HG03378 (cell line): ENCODE data around the gene SMYD3.
A peak's percentile ranks its signal among the peaks of the same experiment; 100 is the strongest.

Source experiments
- ATAC-seq: cut with Tn5 transposase; IDR thresholded peaks from one replicate; pipeline ENCODE4 v1.9.1; 2021; ENCODE audit warnings: mild to moderate bottlenecking, moderate library complexity; ENCODE audit not compliant: unreplicated experiment

SMYD3 gene

DNA sequence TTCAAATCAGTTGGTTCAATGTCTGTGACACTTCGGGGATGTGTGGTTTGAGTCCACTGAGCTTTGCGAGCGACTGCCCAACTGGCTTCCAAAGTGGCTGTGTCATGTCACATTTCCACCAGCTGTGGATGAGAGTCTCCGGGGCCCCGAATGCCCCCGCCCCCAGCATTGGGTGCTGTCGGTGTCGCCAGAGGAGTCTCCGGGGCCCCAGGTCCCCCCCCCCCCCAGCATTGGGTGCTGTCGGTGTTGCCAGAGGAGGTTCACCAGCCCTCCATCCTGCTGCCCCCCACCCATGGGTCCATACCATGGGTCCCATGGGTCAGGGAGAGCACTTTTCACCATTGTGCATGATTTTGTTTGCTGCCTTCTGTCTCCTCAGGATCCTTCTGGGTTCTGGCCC lies 9.0 kb upstream of the SMYD3 start:
- no peak for ATAC-seq

DNA sequence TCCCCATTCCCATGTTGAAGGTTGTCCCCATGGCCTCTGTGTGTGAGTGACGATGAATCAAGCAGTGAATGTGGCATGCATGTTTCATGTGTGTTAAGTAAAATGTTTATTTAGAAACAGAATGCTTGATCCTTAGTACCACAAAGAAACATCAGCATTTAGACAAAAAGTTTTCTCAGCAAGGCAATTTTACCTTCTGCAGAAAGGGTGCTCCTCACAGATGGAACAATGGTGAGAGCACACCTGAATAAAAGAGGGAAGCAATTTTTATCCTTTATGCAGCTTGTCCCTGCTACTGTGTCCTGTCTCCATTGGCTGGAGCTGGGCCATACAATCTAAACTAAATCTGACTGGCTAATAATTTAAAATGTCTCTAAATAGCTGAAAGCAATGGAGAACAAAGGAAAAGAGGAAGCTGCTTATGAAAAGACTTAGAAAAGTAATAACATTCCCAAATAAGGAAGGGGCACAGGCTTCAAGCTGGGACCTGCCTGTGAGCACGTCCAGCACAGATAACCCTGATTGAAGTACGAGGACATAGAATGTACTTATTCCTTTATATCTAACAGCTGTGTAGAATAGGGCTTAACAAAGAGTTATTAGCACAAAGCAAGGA lies 8.4 kb upstream of the SMYD3 start:
- no peak for ATAC-seq

DNA sequence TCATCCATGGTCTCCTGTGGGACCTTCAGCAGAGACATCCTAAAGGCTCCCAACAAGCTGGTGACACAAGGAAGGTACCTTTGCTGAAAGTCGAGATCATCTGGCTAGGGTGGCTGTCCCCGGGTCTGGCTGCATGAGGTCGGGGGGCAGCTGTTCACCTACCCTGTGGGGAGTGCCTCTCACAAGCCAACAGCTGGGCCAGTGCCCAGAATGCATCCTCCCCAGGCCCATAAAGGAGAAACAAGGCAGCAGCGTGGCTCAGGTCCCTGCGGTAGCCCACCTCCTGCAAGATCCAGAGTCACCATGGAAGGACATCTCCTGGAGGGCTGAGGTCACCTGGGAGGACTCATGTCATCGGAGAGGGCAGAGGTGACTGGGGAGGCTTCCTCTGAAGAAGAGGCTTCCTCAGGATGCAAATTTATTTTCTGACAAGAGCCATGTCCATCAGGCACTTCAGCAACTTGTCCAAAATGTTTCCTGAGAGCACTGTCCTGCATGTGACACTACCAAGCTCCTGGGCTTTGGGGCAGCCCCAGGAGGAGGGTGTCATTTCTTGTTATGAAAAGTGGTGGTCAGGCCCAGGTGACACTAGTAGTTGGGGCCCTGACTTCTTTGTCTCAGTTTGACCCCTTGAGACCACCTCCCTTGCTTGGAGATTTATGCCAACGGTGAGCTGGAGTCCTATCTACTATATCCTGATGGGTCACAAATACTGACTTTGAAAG lies 6.7 kb upstream of the SMYD3 start:
- ATAC-seq = no peak

DNA sequence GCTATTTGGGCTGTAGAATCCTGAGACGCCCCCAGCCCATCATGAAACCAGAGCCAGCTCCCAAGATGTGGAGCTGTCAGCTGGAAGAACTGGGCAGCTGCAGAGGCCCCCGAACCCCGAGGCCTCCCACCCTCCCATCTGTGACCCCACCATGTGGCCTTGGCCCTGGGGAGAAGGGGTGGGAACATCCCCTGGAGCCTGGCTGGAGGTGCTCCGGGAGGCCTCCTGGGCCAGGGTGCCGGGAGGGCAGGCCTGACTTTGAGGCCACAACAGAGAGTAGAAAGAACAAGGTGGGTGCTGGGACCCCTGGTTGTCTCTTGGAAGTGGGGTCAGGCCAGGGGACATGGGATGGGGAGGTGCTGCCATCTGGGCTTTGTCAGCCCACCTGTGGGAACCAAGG lies 6.0 kb upstream of the SMYD3 start:
- no peak for ATAC-seq

DNA sequence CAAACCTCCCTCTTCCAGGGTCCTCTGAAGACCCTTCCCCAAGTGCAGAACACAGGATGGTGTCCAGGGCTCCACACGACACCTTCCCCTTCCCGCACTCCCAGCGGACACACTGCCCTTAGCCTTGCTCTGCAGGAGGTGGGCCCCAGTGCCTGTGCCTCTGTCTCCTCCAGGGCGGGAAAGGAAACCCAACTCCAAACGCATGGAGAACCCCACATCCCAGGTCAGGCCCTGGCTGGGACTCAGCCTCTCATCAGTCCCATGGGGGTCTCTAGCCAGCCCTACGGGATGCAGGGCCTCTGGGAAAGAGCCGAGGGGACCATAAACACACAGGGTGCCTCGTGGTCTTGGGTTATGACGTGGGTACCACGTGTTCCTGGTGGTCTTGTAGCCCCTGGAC lies 5.6 kb upstream of the SMYD3 start:
- ATAC-seq = no peak

DNA sequence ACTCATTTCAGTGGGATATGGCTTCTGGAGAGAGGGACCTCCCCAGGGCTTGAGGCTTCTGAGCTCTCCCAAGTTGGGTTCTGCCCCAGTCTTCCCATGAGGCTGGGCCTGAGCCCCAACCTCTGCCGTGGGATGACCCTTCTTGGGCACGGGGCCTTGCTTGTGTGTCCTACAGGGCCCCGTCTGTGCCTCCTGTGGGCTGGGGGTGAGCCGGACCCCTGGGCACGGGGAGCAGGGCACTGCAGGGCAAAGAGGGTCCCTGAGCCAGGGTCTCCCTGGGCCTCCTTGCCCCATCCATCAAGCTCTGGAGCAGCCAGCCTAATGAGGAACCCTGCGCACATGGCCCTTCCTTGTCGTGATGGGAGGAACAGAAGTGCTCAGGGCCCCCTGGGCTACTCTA lies 5.2 kb upstream of the SMYD3 start:
- ATAC-seq = no peak

DNA sequence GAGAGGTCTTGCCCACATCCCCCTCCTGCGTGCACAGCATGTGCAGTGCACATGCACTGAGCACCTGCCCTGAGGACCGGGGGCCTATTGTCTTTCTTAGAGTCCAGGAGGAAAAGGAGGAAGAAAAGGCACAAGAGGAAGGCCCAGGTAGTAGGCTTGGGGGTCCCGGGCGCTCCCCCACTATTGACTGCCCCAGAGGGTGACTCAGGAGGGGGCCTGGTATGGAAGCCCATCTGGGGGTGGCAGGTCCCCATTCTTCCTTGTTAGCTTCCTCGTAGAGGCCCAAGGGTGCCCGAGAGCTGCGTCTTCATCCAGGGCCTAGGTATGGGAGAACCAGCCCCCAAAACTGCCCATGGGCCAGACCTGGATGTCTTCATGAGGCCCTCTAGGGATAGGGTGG lies 4.1 kb upstream of the SMYD3 start:
- no peak for ATAC-seq

DNA sequence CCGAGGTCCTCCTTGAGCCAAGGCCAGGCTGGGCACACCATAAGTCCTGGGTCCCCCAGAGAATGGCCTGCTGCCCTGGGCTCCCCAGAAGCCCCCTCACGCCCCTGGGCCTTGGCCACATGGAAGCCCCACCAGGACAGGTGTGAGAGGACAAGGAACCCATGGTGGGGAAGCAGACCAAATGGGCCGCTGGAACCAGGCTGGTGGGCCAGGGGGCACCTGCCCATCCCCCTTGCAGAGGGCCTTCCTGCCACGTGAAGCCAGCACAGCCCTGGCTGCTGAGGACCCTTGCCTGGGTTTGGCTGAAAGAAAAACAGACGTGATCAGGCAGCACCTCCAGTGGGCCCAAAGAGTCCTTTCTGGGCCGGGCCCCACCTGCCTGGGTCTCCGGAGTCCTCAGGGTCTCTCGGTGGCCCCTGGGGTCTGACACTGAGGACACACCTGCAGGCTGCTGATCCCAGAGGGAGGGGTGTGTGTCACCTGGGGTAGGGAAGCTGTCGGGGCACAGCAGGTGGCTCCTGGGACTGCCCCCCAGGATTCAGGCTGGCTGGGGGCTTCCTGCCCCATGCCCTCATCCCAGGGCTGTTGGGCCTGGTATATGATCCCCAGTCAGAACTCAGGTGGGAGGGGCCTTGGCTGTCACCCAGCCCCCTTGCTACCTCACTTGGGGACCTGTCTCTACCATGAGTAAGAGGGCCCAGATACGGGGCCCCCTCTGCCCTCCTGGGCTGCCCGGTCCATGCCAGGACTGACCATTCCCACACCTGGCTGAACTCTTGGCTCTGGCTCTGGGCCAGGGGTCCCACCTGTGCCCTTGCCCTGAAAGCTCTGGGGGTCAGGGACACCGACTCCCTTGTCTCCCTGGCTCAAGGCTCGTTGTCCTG lies 3.3 kb upstream of the SMYD3 start:
- ATAC-seq = no peak

DNA sequence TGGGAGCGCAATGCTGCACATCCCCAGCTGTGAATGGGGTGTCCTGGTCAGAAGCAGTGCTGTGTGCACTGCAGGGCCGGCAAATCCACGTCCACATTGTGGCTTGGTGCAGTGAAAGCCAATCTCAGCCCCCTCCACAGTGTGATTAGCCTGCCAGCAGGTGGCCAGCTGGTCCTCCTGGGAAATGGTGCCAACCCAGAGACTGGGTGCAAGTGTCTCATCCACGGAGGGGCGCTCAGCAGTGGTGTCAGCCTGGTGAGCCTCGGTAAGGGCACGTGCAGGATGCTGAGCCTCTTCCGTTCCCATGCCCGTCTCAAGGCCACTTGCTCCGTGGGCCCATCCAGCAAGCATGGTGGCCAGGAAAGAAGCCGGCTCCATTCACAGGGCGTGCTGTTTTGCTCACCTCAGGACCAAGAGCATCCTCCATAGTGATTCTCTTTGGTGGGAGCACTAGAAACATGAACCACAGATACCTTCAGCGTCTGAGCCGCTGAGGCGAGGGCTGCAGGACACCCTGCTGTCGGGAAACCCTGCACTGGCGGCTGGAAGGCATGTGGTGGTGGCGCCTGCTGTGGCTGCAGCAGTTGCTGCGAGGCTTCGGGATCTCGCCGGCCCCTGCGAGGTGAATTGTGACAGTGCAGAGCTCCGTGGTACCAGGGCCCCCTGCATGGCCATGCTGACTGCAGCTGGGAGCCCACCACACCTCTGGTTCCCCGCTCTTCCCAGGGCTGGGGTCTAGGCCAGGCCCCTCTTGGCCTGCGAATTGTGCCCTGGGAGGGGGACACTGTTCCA lies 2.0 kb upstream of the SMYD3 start:
- no peak for ATAC-seq

DNA sequence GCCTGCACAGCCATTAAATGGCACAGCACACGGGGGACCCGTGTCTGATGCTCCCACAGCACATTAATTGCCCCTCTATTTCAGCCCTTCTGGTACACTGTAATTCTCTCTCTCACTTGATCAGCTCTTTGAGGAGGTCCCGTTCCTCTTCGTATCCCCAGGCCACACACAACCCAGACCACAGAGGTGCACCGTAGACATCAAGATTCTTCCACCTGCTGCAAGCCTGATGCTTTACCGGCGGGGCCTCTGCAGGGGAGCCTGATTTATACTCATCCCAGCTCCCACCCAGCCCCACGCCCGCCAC lies 759 bp downstream of the SMYD3 start:
- no peak for ATAC-seq

DNA sequence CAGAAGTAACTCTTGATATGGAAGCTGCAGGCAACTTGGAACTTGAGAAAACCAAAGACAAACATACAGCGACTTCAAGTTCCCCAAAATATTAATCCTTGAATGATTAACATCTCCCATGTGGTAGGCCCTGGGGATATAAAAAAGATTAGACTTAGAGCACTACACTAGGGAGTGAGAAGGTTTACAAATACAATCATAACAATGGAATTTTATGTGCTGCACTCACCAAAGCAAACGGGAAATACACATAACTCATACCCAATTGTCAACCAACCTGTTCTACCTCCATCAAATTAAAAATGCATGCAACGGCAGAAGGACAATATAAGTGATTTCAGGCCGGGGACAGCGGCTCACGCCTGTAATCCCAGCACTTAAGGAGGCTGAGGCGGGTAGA lies 3.7 kb downstream of the SMYD3 start:
- no peak for ATAC-seq

DNA sequence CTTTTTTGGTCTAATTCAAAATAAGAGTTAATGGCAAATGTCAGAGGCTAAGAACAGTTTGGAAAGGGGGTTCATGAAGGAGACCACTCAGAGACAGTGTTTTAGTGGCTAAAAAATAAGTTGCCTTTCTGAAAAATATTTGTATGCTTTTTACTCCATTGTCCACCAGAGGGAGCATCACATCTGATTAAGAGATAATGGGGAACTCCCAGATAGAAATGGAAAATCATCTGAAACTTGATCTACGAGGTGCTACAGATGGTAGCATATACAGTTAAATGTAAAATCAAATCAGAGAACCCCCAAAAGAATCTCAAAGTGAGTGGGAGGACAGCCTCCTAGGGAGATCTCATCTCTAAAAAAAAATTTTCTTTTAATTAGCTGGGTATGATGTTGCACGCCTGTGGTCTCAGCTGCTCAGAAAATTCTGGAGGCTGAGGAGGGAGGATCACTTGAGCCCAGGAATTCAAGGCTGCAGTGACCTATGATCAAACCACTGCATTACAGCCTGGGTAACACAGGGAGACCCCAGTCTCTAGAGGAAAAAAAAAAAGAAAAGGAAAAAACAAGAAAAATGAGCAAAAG lies 9.7 kb downstream of the SMYD3 start:
- peak; percentile 64 for ATAC-seq

DNA sequence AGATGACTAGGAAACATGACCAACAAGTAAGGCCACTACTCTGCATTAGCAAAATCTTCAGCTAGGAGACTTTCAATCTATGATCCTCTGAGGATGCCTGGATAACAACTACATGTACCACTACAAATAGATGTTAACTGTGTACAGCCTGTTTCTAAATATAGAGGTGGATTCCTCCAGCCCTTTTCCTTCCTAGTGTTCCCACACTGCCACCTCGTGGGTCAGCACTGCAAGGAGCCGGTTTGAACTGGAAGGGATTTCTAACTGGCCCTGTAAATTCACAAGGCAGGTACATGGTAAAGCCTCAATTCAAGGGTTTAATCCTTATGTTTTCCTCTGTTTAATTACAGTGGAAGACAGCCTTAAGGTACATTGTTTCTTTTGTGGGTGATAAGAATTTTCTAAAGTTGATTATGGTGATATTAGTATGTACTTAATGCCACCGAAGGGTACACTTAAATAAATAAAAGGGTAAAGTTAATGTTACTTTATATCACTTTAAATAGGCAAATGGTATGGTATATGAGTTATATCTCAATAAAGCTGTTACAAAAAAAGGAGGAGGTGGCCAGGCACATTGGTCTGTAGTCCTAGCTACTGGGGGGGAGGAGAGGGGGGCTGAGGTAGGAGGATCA lies 14.4 kb downstream of the SMYD3 start:
- ATAC-seq = peak; percentile 44

DNA sequence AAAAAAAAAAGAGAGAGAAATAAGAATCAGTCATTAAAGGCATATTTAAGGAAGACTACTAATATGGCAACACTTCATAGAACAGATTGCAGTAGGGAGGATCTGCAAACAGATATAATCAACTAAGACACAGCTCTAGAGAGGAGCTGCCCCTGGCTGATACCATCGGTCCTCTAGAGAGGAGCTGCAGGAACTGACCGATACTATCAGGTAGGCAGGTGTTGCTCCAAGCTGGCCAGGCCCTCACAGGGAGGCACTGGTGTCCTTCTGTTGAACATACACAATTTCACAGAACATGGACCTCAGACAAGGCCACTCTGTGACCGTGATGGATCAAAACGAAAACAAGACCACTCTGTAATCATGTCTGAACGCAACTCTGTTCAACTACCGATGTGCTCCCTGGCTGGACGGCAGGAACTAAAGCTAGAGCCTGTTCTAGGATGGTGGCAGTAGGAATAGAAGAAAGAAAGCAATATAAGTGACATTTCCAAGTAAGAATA lies 15.5 kb downstream of the SMYD3 start:
- ATAC-seq = no peak

DNA sequence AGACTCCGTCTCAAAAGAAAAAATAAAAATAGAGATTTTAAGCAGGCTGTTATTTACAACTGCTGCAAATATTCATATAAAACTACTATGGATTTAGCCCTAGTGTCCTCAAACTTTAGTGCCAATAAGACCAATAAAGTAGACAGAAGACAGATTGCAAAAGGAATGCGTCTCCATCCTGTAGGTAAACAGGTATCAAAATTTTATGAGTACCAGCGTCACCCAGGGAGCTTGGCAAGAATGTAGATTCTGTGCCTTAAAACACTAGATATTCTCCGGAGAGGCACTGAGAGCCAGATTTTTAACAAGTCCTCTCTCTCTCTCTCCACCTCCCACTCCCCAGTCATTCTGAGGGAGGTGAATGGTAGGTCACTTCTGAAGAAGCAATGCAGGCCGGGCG lies 18.4 kb downstream of the SMYD3 start:
- ATAC-seq = no peak

DNA sequence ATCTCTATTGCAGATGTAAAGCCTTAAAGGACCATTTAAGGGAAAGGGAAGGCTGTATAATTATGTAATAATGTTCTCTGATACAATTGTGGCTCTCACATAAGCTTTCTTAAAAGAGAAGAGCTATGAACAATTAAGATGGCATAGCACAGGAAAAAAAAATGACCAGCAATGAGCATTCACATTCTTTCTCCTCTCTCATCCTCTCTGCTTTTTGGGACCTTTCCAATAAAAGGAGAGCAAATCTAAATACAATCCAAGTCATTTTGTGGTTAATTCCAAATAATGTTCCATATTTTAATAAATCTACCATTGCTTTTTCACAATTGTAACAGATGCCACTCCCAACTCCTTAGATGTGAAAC lies 23.5 kb downstream of the SMYD3 start:
- ATAC-seq = no peak

DNA sequence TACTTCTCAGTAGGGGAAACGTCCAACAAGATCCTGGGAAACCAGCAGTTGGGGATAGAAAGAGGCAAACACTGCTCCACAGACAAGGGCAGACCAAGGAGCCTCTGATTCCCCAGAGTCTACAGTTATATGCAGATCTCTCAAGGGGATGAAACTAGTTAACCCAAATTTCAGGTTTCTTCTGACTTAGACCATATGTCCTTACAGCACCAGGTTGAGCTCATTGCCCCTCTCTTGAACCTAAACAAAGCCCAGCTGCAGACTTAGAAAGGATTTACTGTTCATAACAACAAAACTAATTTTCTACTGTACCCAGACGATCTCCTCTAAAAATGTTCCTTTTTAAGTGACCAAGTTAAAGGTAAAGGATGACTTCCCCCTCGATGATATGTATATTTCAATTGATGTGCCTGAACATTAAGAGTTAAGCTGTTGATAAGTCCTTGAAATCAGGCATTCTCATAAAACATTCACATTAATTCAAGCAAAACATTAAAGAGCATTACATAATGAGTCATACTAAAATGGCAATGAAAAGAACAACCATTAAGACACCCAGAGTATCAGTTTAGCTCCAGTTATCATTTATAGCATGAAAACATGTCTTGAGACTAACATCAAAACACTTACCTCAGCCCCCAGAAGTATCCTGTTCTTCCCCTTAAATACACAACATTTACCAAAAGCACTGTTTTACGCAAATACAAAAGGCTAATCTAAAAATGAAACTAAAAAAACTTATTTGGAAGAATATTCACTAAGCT lies 24.1 kb downstream of the SMYD3 start:
- peak; percentile 65 for ATAC-seq

DNA sequence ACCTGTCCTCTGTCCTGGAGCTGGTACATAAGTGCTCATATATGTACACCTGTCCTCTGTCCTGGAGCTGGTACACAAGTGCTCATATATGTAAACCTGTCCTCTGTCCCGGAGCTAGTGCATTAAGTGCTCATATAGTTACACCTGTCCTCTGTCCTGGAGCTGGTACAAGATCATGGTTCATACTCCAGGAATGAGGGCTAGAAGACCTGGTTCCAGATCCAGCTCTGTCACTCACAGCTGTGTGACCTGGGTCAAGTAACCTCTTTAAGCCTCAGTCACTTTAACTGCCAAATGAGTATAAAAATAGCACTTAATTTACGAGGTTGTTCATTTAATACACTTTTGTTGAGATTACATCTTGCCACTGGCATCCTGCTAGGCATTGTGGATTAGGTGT lies 28.0 kb downstream of the SMYD3 start:
- no peak for ATAC-seq

DNA sequence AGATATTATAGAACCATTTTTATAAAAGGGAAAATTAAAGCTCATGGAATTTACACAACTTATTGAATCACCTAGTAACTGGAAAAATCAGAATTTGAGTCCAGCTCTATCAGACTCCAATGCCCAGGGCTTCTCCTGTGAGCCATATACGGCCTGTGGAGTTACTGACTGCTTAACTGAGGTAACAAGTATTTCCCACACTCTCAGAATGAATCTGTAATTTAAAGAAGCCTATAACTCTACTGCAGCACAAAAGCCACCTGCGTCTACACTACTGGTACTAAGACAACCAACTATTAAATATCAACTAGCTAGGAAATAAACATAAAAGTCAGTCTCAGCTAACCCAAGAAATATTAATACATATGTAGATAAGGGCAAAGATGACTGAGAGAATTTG lies 29.4 kb downstream of the SMYD3 start:
- ATAC-seq = no peak

DNA sequence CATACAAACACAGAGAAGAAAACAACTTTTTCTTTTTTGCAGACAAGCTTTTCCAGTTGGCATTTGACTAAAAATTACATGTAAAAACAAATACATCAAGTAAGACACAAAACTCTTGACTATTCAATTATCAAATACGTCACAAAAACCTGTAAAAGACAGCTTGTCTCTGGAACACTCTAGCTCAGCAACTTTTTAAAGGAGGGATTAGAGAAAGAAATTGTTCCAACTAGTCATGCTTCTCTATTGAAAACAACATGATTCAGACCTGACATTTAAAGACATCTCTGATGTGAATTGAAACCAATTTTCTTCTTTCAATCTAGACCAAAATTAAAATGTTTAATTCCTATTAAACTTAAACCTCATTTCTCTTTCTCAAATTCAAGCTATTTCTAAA lies 30.3 kb downstream of the SMYD3 start:
- ATAC-seq = no peak
